ENCODE results near the gene LAMA5.
"Not testable (repeated sequence)": the region's sequence is repeated elsewhere in the genome, so short reads cannot be mapped to it uniquely, and the experiment has no call there.

Gene LAMA5

GRCh38 chr20:62388839-62389600, 21.9 kb upstream of the LAMA5 start:
- DNase-seq, result peak; percentile 22

- no peak for DNase-seq
Measured at GRCh38 chr20:62387933-62388635, 21.0 kb upstream of the LAMA5 start.

- DNase-seq, result no peak
Measured at GRCh38 chr20:62387219-62387913, 20.3 kb upstream of the LAMA5 start.

- peak; percentile 89 for DNase-seq
Measured at GRCh38 chr20:62386383-62387218, 19.5 kb upstream of the LAMA5 start, which contains the start of gene RPS21. Gene RPS21 (plus strand): TSS chr20:62387103. CDS start chr20:62387339, 236 bp downstream.

- peak; percentile 44 for DNase-seq
Measured at GRCh38 chr20:62382306-62383198, 15.4 kb upstream of the LAMA5 start.

GRCh38 chr20:62381842-62382241, 14.7 kb upstream of the LAMA5 start:
- no peak for DNase-seq

GRCh38 chr20:62381202-62381797, 14.2 kb upstream of the LAMA5 start:
- DNase-seq, result no peak

GRCh38 chr20:62378215-62378614, 11.1 kb upstream of the LAMA5 start:
- no peak for DNase-seq

- no peak for DNase-seq
Measured at GRCh38 chr20:62377615-62378178, 10.6 kb upstream of the LAMA5 start.

- DNase-seq, result no peak
Measured at GRCh38 chr20:62377064-62377461, 10.0 kb upstream of the LAMA5 start.

GRCh38 chr20:62376112-62377063, 9.3 kb upstream of the LAMA5 start:
- DNase-seq, result no peak

GRCh38 chr20:62374331-62375152, 7.4 kb upstream of the LAMA5 start:
- peak; percentile 51 for DNase-seq

- not testable (repeated sequence) for DNase-seq
Measured at GRCh38 chr20:62373631-62374179, 6.6 kb upstream of the LAMA5 start.

GRCh38 chr20:62372042-62372993, 5.2 kb upstream of the LAMA5 start:
- no peak for DNase-seq

- DNase-seq, result no peak
Measured at GRCh38 chr20:62371588-62372041, 4.5 kb upstream of the LAMA5 start.

- no peak for DNase-seq
Measured at GRCh38 chr20:62370807-62371587, 3.9 kb upstream of the LAMA5 start.

Measured in MV-4-11 (cell line).